ENCODE data around the gene UPK3A. TPM values are rescaled to one million over a fixed set of nuclear protein-coding genes. Genes with fewer than 3 reads are reported as not detected.
"Not testable (repeated sequence)": the region's sequence is repeated elsewhere in the genome, so short reads cannot be mapped to it uniquely, and the experiment has no call there.

UPK3A gene
- total and polyA plus RNA-seq, 2 experiments from 2014 or later: 0.47 TPM; not detected in 1

DNA sequence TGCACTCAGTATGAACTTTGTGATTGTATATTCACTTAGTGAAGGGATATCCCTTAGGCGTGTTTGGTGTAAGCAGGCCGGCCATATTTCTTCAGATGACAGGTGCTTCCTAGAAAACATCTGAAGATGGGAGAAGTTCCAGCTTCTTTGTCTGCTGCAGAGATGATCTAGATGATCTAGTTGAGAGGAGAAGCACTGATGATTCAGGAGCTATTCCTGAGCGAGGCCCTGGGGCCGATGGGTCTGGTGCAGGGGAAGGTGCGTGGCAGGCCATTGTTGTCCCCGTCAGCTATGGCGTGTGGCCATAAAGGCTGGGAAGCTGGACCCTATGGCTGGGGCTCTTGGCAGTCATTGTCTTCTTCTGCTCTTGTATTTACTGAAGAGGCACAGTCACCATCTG, 38.9 kb downstream of the UPK3A start:
- H3K27ac Mint-ChIP-seq: no peak overlapping the region

DNA sequence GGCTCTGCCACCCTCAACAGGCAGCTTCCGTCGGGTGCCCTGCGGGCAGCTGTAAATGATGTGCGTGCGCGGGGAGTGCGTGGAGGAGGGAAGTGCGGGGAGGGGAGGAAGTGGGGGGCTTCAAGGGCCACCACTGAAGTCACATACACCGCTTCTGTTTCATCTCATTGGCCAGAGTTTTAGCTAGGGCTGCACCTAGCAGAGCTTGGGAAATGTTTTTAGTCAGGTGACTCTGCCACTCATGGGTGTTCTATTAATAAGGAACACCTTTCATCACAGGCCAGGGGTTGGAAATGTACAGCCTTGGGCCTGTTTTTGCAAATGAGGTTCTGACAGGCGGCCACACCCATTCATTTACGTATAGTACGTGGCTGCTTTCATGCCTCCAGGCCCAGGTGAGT, 39.6 kb downstream of the UPK3A start:
- no peaks in the 10 kb centered on the region for H3F3A ChIP-seq (replicated peaks; ENCODE audit: low read depth)
- Mint-ChIP-seq H3K4me3 (no peak overlapping the region), H3K27me3 (ENCODE audit: insufficient read depth, low read depth, poor library complexity) (peaks cover 6% of the 10 kb centered on the region), H3K4me1 (peaks cover 6% of the 10 kb centered on the region; the same call in 2 of the 3 replicates), H3K9me3 (no peaks in the 10 kb centered on the region), H3K36me3 (ENCODE audit: low read depth) (peaks cover 40% of the 10 kb centered on the region), H3K27ac (no peak overlapping the region)
- TF ChIP-seq ZNF331 (CRISPR knock-in tag; IDR thresholded peaks at IDR 0.05; ENCODE audit: low read depth): no peak
- TF ChIP-seq, protein P1, sequence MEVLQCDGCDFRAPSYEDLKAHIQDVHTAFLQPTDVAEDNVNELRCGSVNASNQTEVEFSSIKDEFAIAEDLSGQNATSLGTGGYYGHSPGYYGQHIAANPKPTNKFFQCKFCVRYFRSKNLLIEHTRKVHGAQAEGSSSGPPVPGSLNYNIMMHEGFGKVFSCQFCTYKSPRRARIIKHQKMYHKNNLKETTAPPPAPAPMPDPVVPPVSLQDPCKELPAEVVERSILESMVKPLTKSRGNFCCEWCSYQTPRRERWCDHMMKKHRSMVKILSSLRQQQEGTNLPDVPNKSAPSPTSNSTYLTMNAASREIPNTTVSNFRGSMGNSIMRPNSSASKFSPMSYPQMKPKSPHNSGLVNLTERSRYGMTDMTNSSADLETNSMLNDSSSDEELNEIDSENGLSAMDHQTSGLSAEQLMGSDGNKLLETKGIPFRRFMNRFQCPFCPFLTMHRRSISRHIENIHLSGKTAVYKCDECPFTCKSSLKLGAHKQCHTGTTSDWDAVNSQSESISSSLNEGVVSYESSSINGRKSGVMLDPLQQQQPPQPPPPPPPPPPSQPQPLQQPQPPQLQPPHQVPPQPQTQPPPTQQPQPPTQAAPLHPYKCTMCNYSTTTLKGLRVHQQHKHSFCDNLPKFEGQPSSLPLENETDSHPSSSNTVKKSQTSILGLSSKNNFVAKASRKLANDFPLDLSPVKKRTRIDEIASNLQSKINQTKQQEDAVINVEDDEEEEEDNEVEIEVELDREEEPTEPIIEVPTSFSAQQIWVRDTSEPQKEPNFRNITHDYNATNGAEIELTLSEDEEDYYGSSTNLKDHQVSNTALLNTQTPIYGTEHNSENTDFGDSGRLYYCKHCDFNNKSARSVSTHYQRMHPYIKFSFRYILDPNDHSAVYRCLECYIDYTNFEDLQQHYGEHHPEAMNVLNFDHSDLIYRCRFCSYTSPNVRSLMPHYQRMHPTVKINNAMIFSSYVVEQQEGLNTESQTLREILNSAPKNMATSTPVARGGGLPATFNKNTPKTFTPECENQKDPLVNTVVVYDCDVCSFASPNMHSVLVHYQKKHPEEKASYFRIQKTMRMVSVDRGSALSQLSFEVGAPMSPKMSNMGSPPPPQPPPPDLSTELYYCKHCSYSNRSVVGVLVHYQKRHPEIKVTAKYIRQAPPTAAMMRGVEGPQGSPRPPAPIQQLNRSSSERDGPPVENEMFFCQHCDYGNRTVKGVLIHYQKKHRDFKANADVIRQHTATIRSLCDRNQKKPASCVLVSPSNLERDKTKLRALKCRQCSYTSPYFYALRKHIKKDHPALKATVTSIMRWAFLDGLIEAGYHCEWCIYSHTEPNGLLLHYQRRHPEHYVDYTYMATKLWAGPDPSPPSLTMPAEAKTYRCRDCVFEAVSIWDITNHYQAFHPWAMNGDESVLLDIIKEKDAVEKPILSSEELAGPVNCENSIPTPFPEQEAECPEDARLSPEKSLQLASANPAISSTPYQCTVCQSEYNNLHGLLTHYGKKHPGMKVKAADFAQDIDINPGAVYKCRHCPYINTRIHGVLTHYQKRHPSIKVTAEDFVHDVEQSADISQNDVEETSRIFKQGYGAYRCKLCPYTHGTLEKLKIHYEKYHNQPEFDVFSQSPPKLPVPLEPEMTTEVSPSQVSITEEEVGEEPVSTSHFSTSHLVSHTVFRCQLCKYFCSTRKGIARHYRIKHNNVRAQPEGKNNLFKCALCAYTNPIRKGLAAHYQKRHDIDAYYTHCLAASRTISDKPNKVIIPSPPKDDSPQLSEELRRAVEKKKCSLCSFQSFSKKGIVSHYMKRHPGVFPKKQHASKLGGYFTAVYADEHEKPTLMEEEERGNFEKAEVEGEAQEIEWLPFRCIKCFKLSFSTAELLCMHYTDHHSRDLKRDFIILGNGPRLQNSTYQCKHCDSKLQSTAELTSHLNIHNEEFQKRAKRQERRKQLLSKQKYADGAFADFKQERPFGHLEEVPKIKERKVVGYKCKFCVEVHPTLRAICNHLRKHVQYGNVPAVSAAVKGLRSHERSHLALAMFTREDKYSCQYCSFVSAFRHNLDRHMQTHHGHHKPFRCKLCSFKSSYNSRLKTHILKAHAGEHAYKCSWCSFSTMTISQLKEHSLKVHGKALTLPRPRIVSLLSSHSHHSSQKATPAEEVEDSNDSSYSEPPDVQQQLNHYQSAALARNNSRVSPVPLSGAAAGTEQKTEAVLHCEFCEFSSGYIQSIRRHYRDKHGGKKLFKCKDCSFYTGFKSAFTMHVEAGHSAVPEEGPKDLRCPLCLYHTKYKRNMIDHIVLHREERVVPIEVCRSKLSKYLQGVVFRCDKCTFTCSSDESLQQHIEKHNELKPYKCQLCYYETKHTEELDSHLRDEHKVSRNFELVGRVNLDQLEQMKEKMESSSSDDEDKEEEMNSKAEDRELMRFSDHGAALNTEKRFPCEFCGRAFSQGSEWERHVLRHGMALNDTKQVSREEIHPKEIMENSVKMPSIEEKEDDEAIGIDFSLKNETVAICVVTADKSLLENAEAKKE (CRISPR knock-in tag; IDR thresholded peaks at IDR 0.05): no peak
- no peak for TF ChIP-seq POLR2AphosphoS5 (IDR thresholded peaks at IDR 0.05; ENCODE audit: low read depth)
- TF ChIP-seq STAT1 (IDR thresholded peaks at IDR 0.05; ENCODE audit: unreplicated experiment): no peak
- H3K36me3 ChIP-seq (ENCODE audit: insufficient read depth): no peaks in the 10 kb centered on the region; the same call in 1 of the 2 replicates
- DNase-seq (ENCODE audit: low spot score) (no peak), ATAC-seq (no peak)
- peaks cover 17% of the 10 kb centered on the region for H4K20me1 ChIP-seq (replicated peaks; ENCODE audit: insufficient read depth)
- H3K27me3 ChIP-seq (ENCODE audit: insufficient read depth): no peaks in the 10 kb centered on the region
- no peak overlapping the region for H3K27ac ChIP-seq (ENCODE audit: low read depth)
- H3K79me2 ChIP-seq (replicated peaks; ENCODE audit: insufficient read depth): peaks cover 37% of the 10 kb centered on the region
- no peak overlapping the region for H3K4me3 ChIP-seq
- H3K9me2 ChIP-seq (ENCODE audit: insufficient read depth): no peaks in the 10 kb centered on the region
- H2AFZ ChIP-seq: no peak overlapping the region
- H3K4me1 ChIP-seq (ENCODE audit: insufficient read depth): peaks cover 3% of the 10 kb centered on the region; the same call in 1 of the 2 replicates
- no peak overlapping the region for H3K4me2 ChIP-seq

More for the DNA sequence above, 38.9 kb downstream of the UPK3A start:
- Histone ChIP-seq H4K20me1 (replicated peaks; ENCODE audit: insufficient read depth) (peaks cover 21% of the 10 kb centered on the region), H2AFZ (no peak overlapping the region), H3K36me3 (ENCODE audit: insufficient read depth) (no peaks in the 10 kb centered on the region; the same call in 1 of the 2 replicates), H3K4me1 (ENCODE audit: insufficient read depth) (peaks cover 9% of the 10 kb centered on the region; the same call in 1 of the 2 replicates), H3K27ac (ENCODE audit: low read depth) (no peak overlapping the region), H3K4me2 (no peak overlapping the region), H3K9me2 (ENCODE audit: insufficient read depth) (no peaks in the 10 kb centered on the region), H3K79me2 (replicated peaks; ENCODE audit: insufficient read depth) (peaks cover 43% of the 10 kb centered on the region), H3F3A (replicated peaks; ENCODE audit: low read depth) (no peaks in the 10 kb centered on the region), H3K4me3 (no peak overlapping the region), H3K27me3 (ENCODE audit: insufficient read depth) (no peaks in the 10 kb centered on the region)
- Mint-ChIP-seq H3K27me3 (ENCODE audit: insufficient read depth, low read depth, poor library complexity) (peaks cover 3% of the 10 kb centered on the region), H3K4me3 (no peak overlapping the region), H3K9me3 (no peaks in the 10 kb centered on the region), H3K36me3 (ENCODE audit: low read depth) (peaks cover 40% of the 10 kb centered on the region), H3K4me1 (peaks cover 11% of the 10 kb centered on the region; the same call in 2 of the 3 replicates)
- no peak for ATAC-seq
- no peak for TF ChIP-seq EZH2 (IDR thresholded peaks at IDR 0.05; ENCODE audit: low read depth, unreplicated experiment)
- TF ChIP-seq CREB1 (CRISPR knock-in tag; IDR thresholded peaks at IDR 0.05; ENCODE audit: low read depth): no peak
- no peak for TF ChIP-seq NANOG (IDR thresholded peaks at IDR 0.05; ENCODE audit: borderline replicate concordance)
- no peak for DNase-seq (ENCODE audit: low spot score)

DNA sequence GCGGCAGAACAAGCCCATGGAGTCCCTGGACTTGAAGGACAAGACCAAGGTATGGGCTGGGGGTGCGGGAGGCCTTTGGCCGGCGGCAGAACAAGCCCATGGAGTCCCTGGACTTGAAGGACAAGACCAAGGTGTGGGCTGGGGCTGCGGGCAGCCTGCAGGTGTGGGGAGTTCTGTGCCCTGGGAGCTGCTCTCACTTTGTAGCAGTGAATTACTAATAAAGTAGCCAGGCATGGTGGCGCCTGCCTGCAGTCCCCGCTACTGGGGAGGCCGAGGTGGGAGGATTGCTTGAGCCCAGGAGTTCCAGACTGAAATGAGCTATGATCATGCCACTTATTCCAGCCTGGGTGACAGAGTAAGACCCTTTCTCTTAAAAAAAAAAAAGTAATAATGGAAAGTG, 43.5 kb downstream of the UPK3A start:
- H3K9me2 ChIP-seq (ENCODE audit: insufficient read depth); H3K4me3 ChIP-seq; H3K27ac ChIP-seq (ENCODE audit: low read depth); H3K27me3 Mint-ChIP-seq (ENCODE audit: insufficient read depth, low read depth, poor library complexity); H4K20me1 ChIP-seq (replicated peaks; ENCODE audit: insufficient read depth); H3K4me1 ChIP-seq (ENCODE audit: insufficient read depth); H3K9me3 Mint-ChIP-seq; H3K4me1 Mint-ChIP-seq; H2AFZ ChIP-seq; ATAC-seq; H3K27ac Mint-ChIP-seq; H3F3A ChIP-seq (replicated peaks; ENCODE audit: low read depth); H3K79me2 ChIP-seq (replicated peaks; ENCODE audit: insufficient read depth); H3K36me3 ChIP-seq (ENCODE audit: insufficient read depth); H3K27me3 ChIP-seq (ENCODE audit: insufficient read depth); DNase-seq (ENCODE audit: low spot score); H3K4me2 ChIP-seq; H3K4me3 Mint-ChIP-seq: not testable (repeated sequence)
- H3K36me3 Mint-ChIP-seq (ENCODE audit: low read depth): peaks cover 44% of the 10 kb centered on the region

All from GM23338 (cell line).